GM18868 (cell line): ENCODE results near the gene HTR2A.
A peak's percentile ranks its signal among the peaks of the same experiment; 100 is the strongest.
"Not testable (repeated sequence)": the region's sequence is repeated elsewhere in the genome, so short reads cannot be mapped to it uniquely, and the experiment has no call there.

Experiments used
- ATAC-seq: cut with Tn5 transposase; IDR thresholded peaks from one replicate; pipeline ENCODE4 v1.9.1; 2021; ENCODE audit warnings: mild to moderate bottlenecking, moderate library complexity; ENCODE audit not compliant: unreplicated experiment

The HTR2A gene

GRCh38 chr13:46816371-46816770 is 80.5 kb downstream of the HTR2A start:
- ATAC-seq, result no peak

- no peak for ATAC-seq
Measured at GRCh38 chr13:46812301-46812797, 84.5 kb downstream of the HTR2A start.

GRCh38 chr13:46810440-46810839 is 86.4 kb downstream of the HTR2A start:
- ATAC-seq, result no peak

DNA sequence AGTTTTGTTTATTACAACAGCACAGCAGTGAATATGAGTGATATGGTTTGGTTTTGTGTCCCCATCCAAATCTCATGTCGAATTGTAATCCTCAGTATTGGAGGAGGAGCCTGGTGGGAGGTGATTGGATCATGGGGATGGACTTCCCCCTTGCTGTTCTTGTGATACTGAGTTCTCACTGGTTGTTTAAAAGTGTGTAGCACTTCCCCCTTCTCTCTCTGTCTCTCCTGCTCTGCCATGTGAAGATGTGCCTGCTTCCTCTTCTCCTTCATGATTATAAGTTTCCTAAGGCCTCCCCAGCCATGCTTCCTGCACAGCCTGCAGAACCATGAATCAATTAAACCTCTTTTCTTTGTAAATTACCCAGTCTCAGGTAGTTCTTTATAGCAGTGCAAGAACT is 91.9 kb downstream of the HTR2A start:
- ATAC-seq, result not testable (repeated sequence)

- ATAC-seq, result no peak
Measured at GRCh38 chr13:46804391-46804815, 92.5 kb downstream of the HTR2A start.

GRCh38 chr13:46803586-46803985 is 93.3 kb downstream of the HTR2A start:
- no peak for ATAC-seq

- no peak for ATAC-seq
Measured at GRCh38 chr13:46801858-46802257, 95.0 kb downstream of the HTR2A start.

- ATAC-seq, result no peak
Measured at GRCh38 chr13:46799139-46799538, 97.7 kb downstream of the HTR2A start.

- ATAC-seq, result no peak
Measured at GRCh38 chr13:46797501-46798237, 99.2 kb downstream of the HTR2A start.

GRCh38 chr13:46796515-46797474 is 100.1 kb downstream of the HTR2A start, which contains the start of gene ESD:
Gene ESD (minus strand): TSS chr13:46797161. CDS start chr13:46791413, 5,748 bp downstream.
- ATAC-seq, result peak; percentile 93

DNA sequence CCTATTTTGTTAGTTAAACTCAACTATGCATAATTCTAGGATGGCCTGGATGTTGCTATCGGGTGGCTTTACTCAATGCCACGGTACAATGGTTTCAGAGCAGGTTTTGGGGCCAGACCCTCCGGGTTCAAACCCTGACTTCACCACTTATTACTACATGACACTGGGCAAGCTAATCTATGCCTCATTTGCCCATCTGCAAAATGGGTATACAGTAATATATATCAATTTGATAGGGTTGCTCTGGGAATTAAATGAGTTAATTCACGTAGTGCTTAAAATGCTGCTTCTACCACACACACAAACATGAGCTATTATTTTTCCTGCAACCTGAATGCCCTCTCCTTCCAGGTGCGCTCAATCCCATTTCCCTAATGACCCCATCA is 100.7 kb downstream of the HTR2A start:
- no peak for ATAC-seq

- ATAC-seq, result no peak
Measured at GRCh38 chr13:46795321-46795720, 101.5 kb downstream of the HTR2A start.

DNA sequence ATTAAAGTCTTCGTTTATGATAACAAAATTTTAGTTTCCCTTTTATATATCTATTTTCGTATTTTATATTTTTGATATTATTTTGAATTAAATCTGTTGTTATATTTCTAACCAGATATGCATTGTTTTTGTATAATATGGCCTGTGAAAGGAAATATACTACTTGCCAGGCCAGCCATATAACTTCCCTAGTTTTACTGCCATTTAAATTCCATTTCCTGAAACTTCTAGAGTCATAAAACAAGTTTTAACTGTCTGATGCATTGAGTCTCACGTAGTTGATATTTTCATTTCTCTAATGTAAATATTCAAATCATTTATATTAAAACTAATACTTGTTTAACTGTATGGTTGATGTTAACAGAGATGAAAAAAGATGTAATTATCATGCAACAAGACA is 113.3 kb downstream of the HTR2A start:
- no peak for ATAC-seq

GRCh38 chr13:46782691-46783090 is 114.2 kb downstream of the HTR2A start:
- no peak for ATAC-seq

DNA sequence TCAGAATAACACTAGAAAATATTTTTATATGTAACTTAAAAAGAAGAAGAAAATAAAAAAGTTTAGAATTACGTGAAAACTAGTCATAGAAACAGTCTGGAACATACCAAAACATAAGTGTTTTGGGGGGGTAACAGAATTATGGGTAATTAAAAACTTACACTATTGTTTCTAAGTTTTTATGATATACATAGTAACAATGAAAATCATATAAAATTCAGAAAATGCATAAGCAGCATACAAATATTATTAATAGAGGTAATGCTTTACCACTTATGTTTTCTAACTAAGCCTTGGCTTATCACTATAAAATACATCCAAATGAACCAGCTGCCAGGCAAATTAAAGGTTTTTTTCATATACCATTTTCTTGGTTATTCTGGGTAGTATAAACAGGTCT is 114.8 kb downstream of the HTR2A start:
- no peak for ATAC-seq
